ENCODE data around the gene LYPLA2.

Gene LYPLA2

GRCh38 chr1:23790696-23791515 lies at the start of gene LYPLA2:
LYPLA2 (plus strand) TSS chr1:23791145; CDS start chr1:23792683, 1,538 bp downstream.
- DNase-seq (ENCODE audit: low read depth in 3 of 3, low spot score in 1 of 3) = peak; percentile 63 to 80 (median 70)

- no peak for DNase-seq (ENCODE audit: low read depth in 3 of 3, low spot score in 1 of 3)
These were observed 49.3 kb upstream of the LYPLA2 start for GRCh38 chr1:23741609-23742008.

- DNase-seq (ENCODE audit: low read depth in 3 of 3, low spot score in 1 of 3) = no peak
These were observed 48.2 kb upstream of the LYPLA2 start for GRCh38 chr1:23742670-23743286.

GRCh38 chr1:23743287-23744152 lies 47.4 kb upstream of the LYPLA2 start, which contains the start of gene ELOA:
ELOA (plus strand) TSS chr1:23743471; CDS start chr1:23743504, 33 bp downstream.
- peak; percentile 19 to 67 (median 50) for DNase-seq (ENCODE audit: low read depth in 3 of 3, low spot score in 1 of 3)

GRCh38 chr1:23745515-23745914 lies 45.4 kb upstream of the LYPLA2 start:
- no peak for DNase-seq (ENCODE audit: low read depth in 3 of 3, low spot score in 1 of 3)

- DNase-seq (ENCODE audit: low read depth in 3 of 3, low spot score in 1 of 3) = no peak
These were observed 42.9 kb upstream of the LYPLA2 start for GRCh38 chr1:23748016-23748415.

- no peak for DNase-seq (ENCODE audit: low read depth in 3 of 3, low spot score in 1 of 3)
These were observed 39.7 kb upstream of the LYPLA2 start for GRCh38 chr1:23751050-23751814.

GRCh38 chr1:23751815-23752200 lies 39.1 kb upstream of the LYPLA2 start:
- DNase-seq (ENCODE audit: low read depth in 3 of 3, low spot score in 1 of 3) = no peak

GRCh38 chr1:23752909-23753308 lies 38.0 kb upstream of the LYPLA2 start:
- DNase-seq (ENCODE audit: low read depth in 3 of 3, low spot score in 1 of 3) = no peak

GRCh38 chr1:23756676-23757075 lies 34.3 kb upstream of the LYPLA2 start:
- no peak for DNase-seq (ENCODE audit: low read depth in 3 of 3, low spot score in 1 of 3)

GRCh38 chr1:23757812-23758211 lies 33.1 kb upstream of the LYPLA2 start:
- DNase-seq (ENCODE audit: low read depth in 3 of 3, low spot score in 1 of 3) = no peak

GRCh38 chr1:23759277-23759676 lies 31.7 kb upstream of the LYPLA2 start:
- DNase-seq (ENCODE audit: low read depth in 3 of 3, low spot score in 1 of 3) = no peak

- no peak for DNase-seq (ENCODE audit: low read depth in 3 of 3, low spot score in 1 of 3)
These were observed 27.8 kb upstream of the LYPLA2 start for GRCh38 chr1:23763041-23763577.

- no peak for DNase-seq (ENCODE audit: low read depth in 3 of 3, low spot score in 1 of 3)
These were observed 22.2 kb upstream of the LYPLA2 start for GRCh38 chr1:23768733-23769132.

GRCh38 chr1:23772049-23772853 lies 18.7 kb upstream of the LYPLA2 start:
- DNase-seq (ENCODE audit: low read depth in 3 of 3, low spot score in 1 of 3) = peak; percentile 64 to 80 (median 69)

GRCh38 chr1:23772854-23773242 lies 18.1 kb upstream of the LYPLA2 start:
- DNase-seq (ENCODE audit: low read depth in 3 of 3, low spot score in 1 of 3) = no peak

- no peak for DNase-seq (ENCODE audit: low read depth in 3 of 3, low spot score in 1 of 3)
These were observed 16.6 kb upstream of the LYPLA2 start for GRCh38 chr1:23774174-23774880.

GRCh38 chr1:23776217-23776616 lies 14.7 kb upstream of the LYPLA2 start:
- DNase-seq (ENCODE audit: low read depth in 3 of 3, low spot score in 1 of 3) = no peak
